ENCODE data around the gene NCKAP5. TPM values are rescaled to one million over a fixed set of nuclear protein-coding genes. Genes with fewer than 3 reads are reported as not detected.

NCKAP5 gene
- total and polyA plus RNA-seq, 2 of the 13 experiments (the other 11 are each of a cell fraction or from before 2014, with no cell fraction given), result 0.01 TPM; not detected in 1

DNA sequence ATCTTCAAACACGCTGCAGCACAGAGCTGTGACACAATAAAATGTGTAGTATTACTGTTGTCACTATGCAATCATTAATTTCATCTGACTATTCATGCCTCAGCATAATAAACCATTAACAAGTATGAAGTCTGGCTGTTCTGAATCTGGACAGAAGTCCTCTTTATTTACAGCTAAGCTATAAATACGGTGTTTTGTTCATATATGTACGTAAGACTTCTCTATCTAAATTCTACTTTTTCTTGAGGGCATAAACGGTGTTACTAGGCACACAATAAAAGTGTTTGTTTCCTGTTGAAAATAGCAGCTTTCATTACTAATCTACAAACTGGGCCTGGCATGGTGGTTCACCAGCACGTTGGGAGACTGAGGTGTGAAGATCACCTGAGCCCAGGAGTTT is 443.8 kb downstream of the NCKAP5 start:
- Histone ChIP-seq H2AFZ (ENCODE audit: low read length) (no peak overlapping the region), H3K4me3 (replicated peaks in 1 of 3; ENCODE audit: insufficient read depth in 1 of 3, low read depth in 2 of 3, low read length in 3 of 3) (no peak overlapping the region), H3K27me3 (ENCODE audit: control insufficient read depth in 1 of 2, insufficient read depth in 2 of 2, low read length in 2 of 2) (no peaks in the 10 kb centered on the region), H3K36me3 (replicated peaks in 1 of 2; ENCODE audit: control insufficient read depth in 1 of 2, insufficient read depth in 2 of 2, low read length in 2 of 2) (no peaks in the 10 kb centered on the region), H3K9me3 (ENCODE audit: low read length) (peaks cover 10% of the 10 kb centered on the region), H3K4me1 (ENCODE audit: insufficient read depth, low read length) (no peaks in the 10 kb centered on the region), H3K9ac (ENCODE audit: insufficient read depth, low read depth, low read length) (no peak overlapping the region), H3K27ac (ENCODE audit: extremely low read length, insufficient read depth, low read length) (no peak overlapping the region), H3K4me2 (ENCODE audit: low read depth, low read length) (no peak overlapping the region), H4K20me1 (ENCODE audit: insufficient read depth, low read length) (no peaks in the 10 kb centered on the region), H3K79me2 (ENCODE audit: insufficient read depth, low read length) (no peaks in the 10 kb centered on the region)
- in situ Hi-C loops (cut with HindIII; ENCODE audit: extremely low pct_ligation_motif_present, low pct_unique_long_range_greater_than_20kb) (no loop called here), intact Hi-C loops (cut with micrococcal nuclease; ENCODE audit: unreplicated experiment) (no loop called here)
- ATAC-seq, result no peak
- ChIA-PET POLR2A (no interaction called here), CTCF (ENCODE audit: low intra/inter-chr PET ratio, low total read pairs) (no interaction called here)
- BruUV-seq (replicated peaks), result no TSS peak
- no peak for DNase-seq (ENCODE audit: low spot score)
- 24% methylated on average over 5 of the region's 5 CpGs for WGBS (ENCODE audit: low lambda C conversion rate)
- FAIRE-seq, result no peak
- no peak for TF ChIP-seq POGK (CRISPR knock-in tag; conservative IDR thresholded peaks at IDR 0.05)
- TF ChIP-seq SAP130 (CRISPR knock-in tag; IDR thresholded peaks at IDR 0.05; ENCODE audit: low read depth), result no peak
- TF ChIP-seq ZNF713 (CRISPR knock-in tag; IDR thresholded peaks at IDR 0.05), result no peak
- no peak for TF ChIP-seq HMGA1 (CRISPR knock-in tag; conservative IDR thresholded peaks at IDR 0.05)
- no peak for TF ChIP-seq TIGD3 (CRISPR knock-in tag; IDR thresholded peaks at IDR 0.05; ENCODE audit: borderline replicate concordance)
- TF ChIP-seq SSRP1 (CRISPR knock-in tag; IDR thresholded peaks at IDR 0.05), result no peak
- no peak for TF ChIP-seq IRF2 (CRISPR knock-in tag; IDR thresholded peaks at IDR 0.05)
- no peak for TF ChIP-seq RBM39 (IDR thresholded peaks at IDR 0.05; ENCODE audit: low read depth, low read length, poor library complexity, severe bottlenecking)
- TF ChIP-seq ZNF672 (CRISPR knock-in tag; IDR thresholded peaks at IDR 0.05), result no peak
- no peak for TF ChIP-seq LBX2 (CRISPR knock-in tag; IDR thresholded peaks at IDR 0.05; ENCODE audit: borderline replicate concordance)
- no peak for TF ChIP-seq ZNF335 (CRISPR knock-in tag; IDR thresholded peaks at IDR 0.05)
- no peak for TF ChIP-seq ATM (IDR thresholded peaks at IDR 0.05; ENCODE audit: borderline replicate concordance)
- TF ChIP-seq GABPA (IDR thresholded peaks at IDR 0.05; ENCODE audit: low read depth, low read length), result no peak
- TF ChIP-seq GABPA (CRISPR knock-in tag; IDR thresholded peaks at IDR 0.05; ENCODE audit: low read depth), result no peak
- no peak for TF ChIP-seq ESRRA (CRISPR knock-in tag; IDR thresholded peaks at IDR 0.05; ENCODE audit: low read depth)

Data from HepG2 (cell line).